HCT116 (cell line): ENCODE measurements around the gene DOCK3. TPM values are rescaled to one million over a fixed set of nuclear protein-coding genes. Genes with fewer than 3 reads are reported as not detected.
A peak's percentile ranks its signal among the peaks of the same experiment; 100 is the strongest.

Source experiments
- ATAC-seq: fragments of 200-7000 bp; cut with Tn5 transposase; 2 replicates; pipeline ENCODE4 v1.9.1; 2020; ENCODE audit warnings: mild to moderate bottlenecking, moderate library complexity
- BruUV-seq: library from RNA; stranded (reverse); fragments of 400-500 nt; replicated peaks from 2 replicates; lab custom pipeline; 2021; lab: Mats Ljungman, UMichigan
- CTCF ChIA-PET: fragments of 300-600 bp; sonication (Branson Sonifier 250); formaldehyde crosslinking; loops from one replicate; lab custom pipeline; 2021; ENCODE audit warnings: antibody characterized with exemption; lab: Charles Lee
- POLR2A ChIA-PET: fragments of 300-600, 350-600 bp; sonication (Branson Sonifier 250); formaldehyde crosslinking; loops from one replicate; lab custom pipeline; 2021; ENCODE audit warnings: antibody characterized with exemption; lab: Charles Lee
- RAD21 ChIA-PET, 2 experiments: fragments of 300-600 bp; sonication (Branson Sonifier 250); formaldehyde crosslinking; loops; one replicate each; lab custom pipeline; 2023; ENCODE audit warnings: low total read pairs in 2 of 2; ENCODE audit not compliant: uncharacterized antibody in 2 of 2, unreplicated experiment in 2 of 2, low non-redundant PET in 1 of 2; lab: Charles Lee
- DNase-seq: peaks from one replicate; pipeline ENCODE4 v3.0.0-alpha.2; 2010; ENCODE audit warnings: low read depth, low spot score
- H2AFZ ChIP-seq: fragments of 200-600 bp; shearing (Covaris generic), sonication (generic); 2 replicates; pipeline ENCODE4 v1.6.1; 2017; ENCODE audit warnings: low read depth, mixed run types, mixed read lengths, antibody characterized with exemption, low read length; ENCODE audit not compliant: poor library complexity, severe bottlenecking
- H3K27ac ChIP-seq: 2 replicates; pipeline ENCODE4 v1.5.1; 2012; ENCODE audit warnings: low read depth, low read length
- H3K27me3 ChIP-seq: fragments of 200-600 bp; sonication (generic); 2 replicates; pipeline ENCODE4 v1.6.1; 2016; ENCODE audit warnings: mixed run types, low read length, mixed read lengths; ENCODE audit not compliant: insufficient read depth
- H3K36me3 ChIP-seq, 2 experiments: fragments of 200-500 bp in 1 of 2; fragments of 200-600 bp in 1 of 2; sonication (Bioruptor generic) in 1 of 2; sonication (generic) in 1 of 2; 2 replicates each; pipeline versions ENCODE4 v1.5.1 to v1.6.1; 2014 to 2016; ENCODE audit warnings: low read length in 2 of 2, inconsistent platforms in 1 of 2, mixed read lengths in 1 of 2, mixed run types in 1 of 2; ENCODE audit not compliant: insufficient read depth in 2 of 2, control insufficient read depth in 1 of 2
- H3K4me1 ChIP-seq, 2 experiments: fragments of 200-600 bp in 1 of 2; sonication (generic) in 1 of 2; 2 replicates each; pipeline versions ENCODE4 v1.5.1 to v1.6.1; 2012 to 2017; ENCODE audit warnings: low read length in 2 of 2, inconsistent platforms in 1 of 2, mild to moderate bottlenecking in 1 of 2, mixed read lengths in 1 of 2, mixed run types in 1 of 2, moderate library complexity in 1 of 2; ENCODE audit not compliant: insufficient read depth in 2 of 2, control insufficient read depth in 1 of 2
- H3K4me2 ChIP-seq: fragments of 200-600 bp; sonication (generic); 2 replicates; pipeline ENCODE4 v1.6.1; 2017; ENCODE audit warnings: mixed run types, low read length, mixed read lengths
- H3K4me3 ChIP-seq, 2 experiments: fragments of 200-600 bp in 1 of 2; sonication (generic) in 1 of 2; replicated peaks in 1 of 2; 2 replicates each; pipeline ENCODE4 v1.5.1; 2011 to 2016; ENCODE audit warnings: low read length in 2 of 2, control low read depth in 1 of 2, low read depth in 1 of 2, mild to moderate bottlenecking in 1 of 2, mixed read lengths in 1 of 2, mixed run types in 1 of 2
- H3K79me2 ChIP-seq: fragments of 200-600 bp; sonication (generic); 2 replicates; pipeline ENCODE4 v1.6.1; 2017; ENCODE audit warnings: mild to moderate bottlenecking, mixed run types, low read length, moderate library complexity, mixed read lengths; ENCODE audit not compliant: insufficient read depth
- H3K9ac ChIP-seq: fragments of 200-600 bp; sonication (generic); 2 replicates; pipeline ENCODE4 v1.6.1; 2016; ENCODE audit warnings: low read length, mixed read lengths
- H3K9me2 ChIP-seq: fragments of 200-600 bp; sonication (generic), shearing (Covaris generic); 2 replicates; pipeline ENCODE4 v1.6.1; 2017; ENCODE audit warnings: mixed run types, mild to moderate bottlenecking, moderate library complexity; ENCODE audit not compliant: insufficient read depth
- H3K9me3 ChIP-seq, 2 experiments: fragments of 200-500 bp in 1 of 2; fragments of 200-600 bp in 1 of 2; sonication (Bioruptor generic) in 1 of 2; sonication (generic) in 1 of 2; 2 replicates each; pipeline ENCODE4 v1.6.1; 2014 to 2017; ENCODE audit warnings: low read length in 2 of 2, mixed read lengths in 2 of 2, inconsistent platforms in 1 of 2, low read depth in 1 of 2, mild to moderate bottlenecking in 1 of 2, mixed run types in 1 of 2, moderate library complexity in 1 of 2; ENCODE audit not compliant: control insufficient read depth in 1 of 2, insufficient read depth in 1 of 2
- H4K20me1 ChIP-seq: fragments of 200-600 bp; sonication (generic), shearing (Covaris generic); 2 replicates; pipeline ENCODE4 v1.6.1; 2017; ENCODE audit warnings: mixed run types, mild to moderate bottlenecking, moderate library complexity; ENCODE audit not compliant: insufficient read depth
- EZH2phosphoT487 ChIP-seq: fragments of 200-600 bp; IDR thresholded peaks from 2 replicates; pipeline ENCODE4 v1.6.1; 2018; ENCODE audit warnings: antibody characterized with exemption, borderline replicate concordance
- SP1 ChIP-seq: IDR thresholded peaks from 2 replicates; pipeline ENCODE4 v1.6.1; 2012; ENCODE audit warnings: low read depth
- TCF7L2 ChIP-seq: IDR thresholded peaks from 2 replicates; pipeline ENCODE4 v1.7.0; 2011; ENCODE audit warnings: borderline replicate concordance, inconsistent platforms; ENCODE audit not compliant: insufficient read depth, insufficient read length; ENCODE audit errors: extremely low read depth
- ZFX ChIP-seq: fragments of 450-650 bp; IDR thresholded peaks from 2 replicates; pipeline ENCODE4 v1.6.1; 2017
- intact Hi-C: fragments of 100-400 bp; cut with micrococcal nuclease; formaldehyde crosslinking; loops from 2 replicates; pipeline ENCODE4 v1.10.0; 2022
- total RNA-seq: library from RNA; stranded (reverse); gene quantifications from one replicate; pipeline ENCODE4 v1.2.1, GENCODE V29; 2021; ENCODE audit not compliant: unreplicated experiment

DOCK3 gene
- total RNA-seq, 1 experiment from 2014 or later = 4.2 TPM

- TF ChIP-seq TCF7L2 = peak; percentile 31
Measured at GRCh38 chr3:51391075-51391565, 716.4 kb downstream of the DOCK3 start, which contains the start of gene RBM15B (continued).

DNA sequence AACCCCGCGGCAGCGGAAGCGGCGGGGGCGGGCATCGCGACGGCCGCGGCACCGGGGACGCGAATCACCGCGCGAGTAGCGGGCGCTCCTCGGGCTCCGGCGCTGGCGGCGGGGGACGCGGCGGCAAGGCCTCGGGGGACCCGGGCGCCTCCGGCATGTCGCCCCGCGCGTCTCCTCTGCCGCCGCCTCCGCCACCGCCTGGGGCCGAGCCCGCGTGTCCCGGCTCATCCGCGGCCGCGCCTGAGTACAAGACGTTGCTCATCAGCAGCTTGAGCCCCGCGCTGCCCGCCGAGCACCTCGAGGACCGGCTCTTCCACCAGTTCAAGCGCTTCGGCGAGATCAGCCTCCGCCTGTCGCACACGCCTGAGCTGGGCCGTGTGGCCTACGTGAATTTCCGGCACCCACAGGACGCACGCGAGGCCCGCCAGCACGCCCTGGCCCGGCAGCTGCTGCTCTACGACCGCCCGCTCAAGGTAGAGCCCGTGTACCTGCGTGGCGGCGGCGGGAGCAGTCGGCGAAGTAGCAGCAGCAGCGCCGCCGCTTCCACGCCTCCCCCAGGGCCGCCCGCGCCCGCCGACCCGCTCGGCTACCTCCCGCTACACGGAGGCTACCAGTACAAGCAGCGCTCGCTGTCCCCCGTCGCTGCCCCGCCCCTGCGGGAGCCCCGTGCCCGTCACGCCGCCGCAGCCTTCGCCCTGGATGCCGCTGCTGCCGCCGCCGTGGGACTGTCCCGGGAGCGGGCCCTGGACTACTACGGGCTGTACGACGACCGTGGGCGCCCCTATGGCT, 717.0 kb downstream of the DOCK3 start:
- Histone ChIP-seq H2AFZ (no peak overlapping the region), H3K4me1 (peaks cover 17 to 37% of the 10 kb centered on the region in 2 experiments; a peak in 3 of 4 replicates)

More for the DNA sequence above, 717.0 kb downstream of the DOCK3 start:
- ChIA-PET CTCF (no interaction called here), RAD21 (no interaction called here), POLR2A (no interaction called here)
- ATAC-seq = peak; percentile 3
- H3K9me2 ChIP-seq = no peaks in the 10 kb centered on the region
- H3K4me3 ChIP-seq = peak overlapping the region; percentile 57 to 59
- DNase-seq = no peak
- no peaks in the 10 kb centered on the region for H4K20me1 ChIP-seq
- H3K4me2 ChIP-seq = peak overlapping the region; percentile 82
- BruUV-seq = no TSS peak
- H3K27me3 ChIP-seq = no peaks in the 10 kb centered on the region
- H3K9ac ChIP-seq = peak overlapping the region; percentile 73
- TF ChIP-seq ZFX (peak; percentile 95), EZH2phosphoT487 (no peak), SP1 (no peak)
- peak overlapping the region; percentile 77 for H3K27ac ChIP-seq
- H3K36me3 ChIP-seq = peaks cover 11 to 73% of the 10 kb centered on the region in 2 experiments
- peaks cover 0 to 14% of the 10 kb centered on the region in 2 experiments; a peak in 1 of 4 replicates for H3K9me3 ChIP-seq
- intact Hi-C loops = loop anchor here (1.0 to 5.0 kb wide), 3 partner anchors 281 to 775 kb away; partner anchors contain the start of gene TEX264
- H3K79me2 ChIP-seq = peaks cover 47% of the 10 kb centered on the region
